ENCODE data around the gene MPV17L.

DNA sequence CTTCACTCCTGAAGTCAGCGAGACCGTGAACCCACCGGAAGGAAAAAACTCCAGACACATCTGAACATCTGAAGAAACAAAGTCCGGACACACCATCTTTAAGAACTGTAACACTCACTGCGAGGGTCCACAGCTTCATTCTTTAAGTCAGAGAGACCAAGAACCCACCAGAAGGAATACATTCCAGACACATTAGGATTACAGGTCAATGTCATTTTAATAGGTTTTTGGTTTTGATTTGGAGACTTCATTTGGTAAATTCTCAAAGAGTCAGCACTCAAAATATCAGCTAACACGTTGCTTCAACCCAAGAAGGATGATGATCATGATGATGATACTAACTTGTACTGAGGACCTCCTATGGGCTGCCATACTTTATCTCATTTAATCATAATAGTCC is 31.2 kb downstream of the MPV17L start:
- no peak for TF ChIP-seq CTCF (IDR thresholded peaks at IDR 0.05)
- TF ChIP-seq EP300 (IDR thresholded peaks at IDR 0.05), result no peak
- no peak for TF ChIP-seq POLR2AphosphoS5 (IDR thresholded peaks at IDR 0.05)
- TF ChIP-seq POLR2A (IDR thresholded peaks at IDR 0.05), result no peak
